ENCODE results near the gene NTM.

The NTM gene

DNA sequence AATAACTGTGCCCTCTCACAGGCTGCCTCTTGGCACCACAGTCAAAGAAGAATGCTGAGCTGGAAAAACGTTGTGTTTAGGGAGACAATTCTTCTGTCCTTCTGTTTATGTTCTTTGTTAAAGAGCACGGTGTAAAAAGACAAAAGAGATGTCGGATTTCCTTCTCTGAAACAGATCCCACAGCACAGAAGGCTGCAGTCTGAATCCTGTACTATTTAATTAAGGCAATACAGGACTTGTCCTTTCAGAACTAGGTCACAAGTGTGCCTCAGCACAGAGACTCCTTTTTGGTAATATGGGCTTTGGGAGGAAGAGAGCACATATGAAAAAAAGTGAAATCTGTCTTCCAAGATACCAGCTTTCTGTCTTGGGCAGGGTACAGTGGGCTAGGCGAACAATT lies 201.2 kb downstream of the NTM start:
- no peak for DNase-seq

DNA sequence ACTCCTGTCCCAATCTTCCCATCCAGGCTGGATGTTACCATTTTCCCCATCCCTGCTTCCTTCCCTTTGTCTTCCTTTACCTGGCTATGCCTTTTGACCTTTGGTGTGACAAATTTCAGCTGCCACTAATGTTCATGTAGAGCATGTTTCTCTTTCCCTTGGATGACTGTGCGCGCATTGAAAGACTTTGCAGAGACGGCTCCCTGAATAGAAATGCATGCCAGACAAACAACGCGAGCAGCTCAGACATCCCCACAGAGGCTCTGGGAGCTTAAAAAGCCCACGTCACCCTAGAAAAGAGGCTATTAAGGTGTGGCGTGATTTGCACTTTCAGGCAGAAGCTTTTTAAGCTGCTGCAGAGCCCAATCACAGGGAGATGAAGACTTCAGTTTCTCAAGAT lies 202.0 kb downstream of the NTM start:
- DNase-seq: no peak

- no peak for DNase-seq
Measured at GRCh38 chr11:131579932-131580387, 209.5 kb downstream of the NTM start.

DNA sequence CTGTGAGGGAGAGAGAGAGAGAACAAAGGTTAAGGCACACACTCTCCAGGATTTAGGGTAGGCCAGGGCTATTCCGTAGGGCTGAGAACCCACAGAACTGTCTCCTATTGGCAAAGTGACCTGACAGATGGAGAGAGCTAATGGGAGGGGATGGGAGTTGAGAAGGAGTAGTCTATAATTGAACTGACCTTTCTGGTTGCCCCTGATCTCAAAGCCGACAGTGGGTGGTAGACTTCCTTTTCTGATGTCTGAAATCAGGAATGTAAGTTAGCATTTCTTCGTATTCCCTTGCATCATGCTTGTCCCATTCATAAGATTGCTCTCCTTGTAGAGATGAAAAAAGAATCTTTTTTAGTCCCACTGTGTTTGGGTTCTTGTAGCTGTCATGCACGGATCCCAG lies 210.1 kb downstream of the NTM start:
- no peak for DNase-seq

- no peak for DNase-seq
Measured at GRCh38 chr11:131581046-131581445, 210.6 kb downstream of the NTM start.

DNA sequence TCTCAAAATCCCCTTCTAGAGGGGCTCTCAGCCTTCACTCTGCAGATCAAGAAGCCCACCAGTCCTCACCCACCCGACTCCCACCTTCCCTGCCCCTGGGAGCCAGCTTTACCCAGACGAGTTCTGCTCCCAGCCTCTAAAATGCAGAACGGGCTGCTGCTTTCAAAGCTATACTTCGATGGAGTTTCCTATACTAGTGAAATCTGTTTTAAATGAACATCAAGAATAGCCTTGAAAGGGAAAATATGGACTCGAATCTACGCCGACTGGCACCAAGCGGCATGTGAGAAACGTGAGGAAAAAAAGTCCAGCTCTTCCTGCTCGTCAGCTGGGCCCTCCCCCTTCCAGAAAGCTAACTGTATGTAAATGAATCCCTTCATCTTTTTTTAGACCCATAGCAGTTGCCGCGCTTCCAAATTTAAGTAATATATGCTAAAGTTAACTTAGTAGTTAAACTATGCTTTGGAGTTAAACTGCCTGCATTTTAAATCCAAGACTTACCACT lies 211.7 kb downstream of the NTM start:
- DNase-seq: no peak

- no peak for DNase-seq
Measured at GRCh38 chr11:131583421-131583820, 213.0 kb downstream of the NTM start.

DNA sequence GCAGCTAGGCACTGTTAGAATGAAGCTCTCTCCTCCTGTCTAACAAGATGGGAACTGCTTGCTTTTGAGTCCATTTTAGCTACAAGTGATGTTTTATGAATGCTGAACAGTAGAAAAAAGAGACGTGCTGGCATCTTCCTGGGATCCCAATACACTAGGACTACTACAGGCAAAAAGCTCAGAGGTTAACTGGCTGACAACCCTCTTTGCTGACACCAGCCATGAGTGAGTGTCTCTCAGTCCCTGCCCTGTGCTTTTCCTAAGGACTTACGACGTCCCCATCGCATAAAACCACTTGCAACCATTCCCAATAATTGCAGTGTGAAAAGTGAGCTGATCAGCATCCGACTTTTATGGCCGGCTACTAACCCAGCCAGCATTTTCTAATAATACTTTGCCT lies 213.5 kb downstream of the NTM start:
- no peak for DNase-seq

- DNase-seq: no peak
Measured at GRCh38 chr11:131584785-131585592, 214.6 kb downstream of the NTM start.

GRCh38 chr11:131588057-131588456 lies 217.6 kb downstream of the NTM start:
- no peak for DNase-seq

DNA sequence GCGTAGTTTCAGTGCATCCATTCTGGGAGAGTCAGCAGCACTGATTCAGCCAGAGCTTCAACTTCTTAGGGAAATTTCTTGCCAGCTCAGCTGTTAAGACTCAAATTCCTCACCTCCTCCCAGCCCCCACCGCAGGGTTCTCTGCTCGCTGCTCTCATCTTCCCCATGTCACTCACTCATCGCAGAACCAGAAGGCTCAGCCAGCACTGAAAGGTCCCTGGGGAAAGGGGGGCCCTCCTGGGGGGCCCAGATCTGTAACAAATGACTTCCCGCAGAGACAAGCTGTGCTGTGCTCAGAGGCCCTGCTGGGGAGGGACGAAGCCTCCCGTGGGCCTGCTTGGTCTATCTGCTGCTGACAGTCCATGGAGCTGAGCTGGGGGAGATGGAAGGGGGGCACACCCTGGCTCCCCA lies 220.6 kb downstream of the NTM start:
- no peak for DNase-seq

GRCh38 chr11:131592152-131592551 lies 221.7 kb downstream of the NTM start:
- no peak for DNase-seq

GRCh38 chr11:131592734-131593133 lies 222.3 kb downstream of the NTM start:
- DNase-seq: no peak

DNA sequence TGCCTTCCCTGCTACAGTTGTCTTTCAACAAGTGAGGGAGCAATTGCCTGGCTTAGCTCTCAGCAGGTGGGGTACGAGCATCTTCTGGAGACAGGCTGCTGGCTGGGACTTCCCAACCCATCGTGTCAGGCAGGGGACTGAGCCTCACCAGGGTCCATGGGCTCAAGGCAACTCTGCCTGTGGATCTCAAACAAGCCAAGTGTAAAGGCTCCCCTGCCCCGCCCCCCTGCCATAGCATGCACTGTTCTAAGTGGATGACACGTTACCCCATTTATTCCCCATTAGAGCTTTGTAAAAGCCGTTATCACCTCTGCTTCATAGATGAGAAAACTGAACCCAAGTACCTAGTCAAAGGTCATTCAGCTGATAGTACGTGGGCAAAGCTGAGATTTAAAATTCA lies 222.9 kb downstream of the NTM start:
- DNase-seq: no peak

GRCh38 chr11:131595797-131596196 lies 225.4 kb downstream of the NTM start:
- no peak for DNase-seq

- DNase-seq: no peak
Measured at GRCh38 chr11:131597890-131598289, 227.5 kb downstream of the NTM start.

- no peak for DNase-seq
Measured at GRCh38 chr11:131598305-131598704, 227.9 kb downstream of the NTM start.

DNA sequence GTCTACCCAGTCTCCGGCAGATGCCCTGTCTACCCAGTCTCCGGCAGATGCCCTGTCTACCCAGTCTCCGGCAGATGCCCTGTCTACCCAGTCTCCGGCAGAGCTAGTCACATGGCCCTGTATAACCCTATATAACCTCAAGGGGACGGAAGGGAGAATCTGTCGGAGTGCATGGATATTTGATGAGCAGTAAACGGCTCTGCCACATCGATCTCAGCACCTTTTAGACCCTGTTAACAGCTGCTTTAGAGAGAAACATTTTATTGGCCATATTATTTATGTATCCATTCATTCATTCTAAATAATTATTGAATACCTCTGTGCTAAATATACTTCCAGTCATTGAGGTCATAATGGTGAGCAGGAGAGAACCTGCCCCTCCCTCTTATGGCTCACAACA lies 228.9 kb downstream of the NTM start:
- DNase-seq: no peak

DNA sequence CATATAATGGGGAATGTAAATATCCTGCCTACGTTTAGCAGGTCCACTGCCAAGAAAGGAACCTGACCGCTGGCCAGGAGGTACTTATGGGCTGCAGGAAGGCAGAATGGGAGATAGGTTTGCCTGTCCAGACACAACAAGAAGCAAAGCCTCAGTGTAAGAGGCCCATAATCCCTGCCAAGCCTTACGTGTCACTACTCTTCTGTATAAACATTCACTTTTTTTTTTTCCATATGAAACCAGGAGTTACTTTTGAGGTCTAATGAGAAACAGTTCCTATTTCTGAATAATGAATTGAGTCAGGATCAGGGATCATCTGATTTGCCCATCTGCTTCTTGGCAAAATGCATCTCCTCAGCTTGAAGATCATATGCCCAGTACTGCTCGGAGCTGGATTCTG lies 230.2 kb downstream of the NTM start:
- DNase-seq: no peak

- no peak for DNase-seq
Measured at GRCh38 chr11:131601586-131601985, 231.2 kb downstream of the NTM start.

DNA sequence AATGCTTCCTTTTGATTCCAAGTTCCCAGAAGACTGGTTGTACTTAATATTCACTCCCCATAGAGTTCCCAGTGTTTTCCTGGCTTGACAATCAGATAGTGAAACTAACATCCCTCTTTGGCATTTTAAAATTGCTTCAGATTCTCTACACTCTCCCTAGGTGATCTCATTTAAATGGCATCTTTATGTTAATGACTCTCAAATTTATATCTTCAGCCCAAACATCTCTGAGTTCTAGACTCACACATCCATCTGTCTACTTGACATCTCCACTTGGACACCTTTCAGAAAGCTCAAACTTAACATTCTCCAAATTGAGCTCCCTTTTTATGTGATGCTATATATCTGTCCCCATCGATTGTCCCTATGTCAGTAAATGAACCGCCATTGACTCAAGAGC lies 232.0 kb downstream of the NTM start:
- no peak for DNase-seq

- DNase-seq: no peak
Measured at GRCh38 chr11:131606811-131607335, 236.5 kb downstream of the NTM start.

DNA sequence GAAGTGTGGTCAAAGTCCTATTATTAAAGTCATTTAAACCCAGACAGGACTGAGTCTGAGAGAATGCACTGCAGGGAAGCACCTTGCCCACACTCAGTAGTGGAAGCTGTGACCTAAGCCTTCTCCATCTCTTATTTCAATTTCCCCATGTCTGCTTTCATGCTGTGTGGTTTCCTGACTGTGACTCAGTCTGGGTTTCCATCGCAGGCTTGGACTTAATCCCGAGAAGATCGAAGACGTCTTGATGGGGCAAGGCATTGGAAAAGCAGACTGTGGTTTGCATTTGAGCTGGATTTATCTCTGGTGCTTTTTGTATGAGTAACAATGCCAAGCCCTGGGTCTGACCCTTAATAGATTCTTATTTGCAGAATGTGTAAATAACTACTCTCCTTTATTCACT lies 238.9 kb downstream of the NTM start:
- no peak for DNase-seq

- DNase-seq: no peak
Measured at GRCh38 chr11:131609921-131610320, 239.5 kb downstream of the NTM start.

GRCh38 chr11:131611322-131611721 lies 240.9 kb downstream of the NTM start:
- no peak for DNase-seq
